COLO668 (cell line): ENCODE data around the gene PARM1.

ENCODE experiments used
- DNase-seq: peaks from one replicate; lab custom pipeline; 2025; ENCODE audit not compliant: unreplicated experiment; lab: John Stamatoyannopoulos, UW

Gene PARM1

DNA sequence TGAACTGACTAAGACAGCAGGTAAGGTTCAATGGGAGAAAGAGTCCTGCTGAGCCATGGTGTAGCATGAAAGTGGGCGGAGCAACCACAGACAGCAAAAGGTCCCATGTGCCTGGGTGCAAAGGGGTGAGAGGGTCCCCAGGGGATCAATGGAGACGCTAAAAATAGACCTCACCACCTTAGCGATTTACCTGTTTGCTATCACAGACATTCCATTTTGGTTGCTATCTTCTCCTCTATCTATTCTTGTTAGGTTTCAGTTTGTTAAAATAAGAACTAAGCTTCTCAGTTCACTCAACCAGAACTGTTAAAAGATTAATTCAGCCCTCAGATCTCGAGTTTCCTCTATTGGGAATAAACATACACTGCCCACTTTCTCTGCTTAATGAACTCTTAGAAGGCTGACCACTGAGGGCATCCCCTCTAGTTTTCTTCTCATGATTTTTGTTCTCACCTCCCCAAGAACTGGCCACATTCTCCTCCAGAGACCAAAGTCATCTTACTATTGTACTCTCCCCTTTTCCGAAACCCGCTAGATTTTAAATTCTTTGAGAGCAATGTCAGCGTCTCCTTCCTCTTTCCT, 136.7 kb downstream of the PARM1 start:
- no peak for DNase-seq

GRCh38 chr4:75071317-75071716, 138.4 kb downstream of the PARM1 start:
- DNase-seq: no peak

GRCh38 chr4:75080888-75081287, 148.0 kb downstream of the PARM1 start:
- DNase-seq: no peak

DNA sequence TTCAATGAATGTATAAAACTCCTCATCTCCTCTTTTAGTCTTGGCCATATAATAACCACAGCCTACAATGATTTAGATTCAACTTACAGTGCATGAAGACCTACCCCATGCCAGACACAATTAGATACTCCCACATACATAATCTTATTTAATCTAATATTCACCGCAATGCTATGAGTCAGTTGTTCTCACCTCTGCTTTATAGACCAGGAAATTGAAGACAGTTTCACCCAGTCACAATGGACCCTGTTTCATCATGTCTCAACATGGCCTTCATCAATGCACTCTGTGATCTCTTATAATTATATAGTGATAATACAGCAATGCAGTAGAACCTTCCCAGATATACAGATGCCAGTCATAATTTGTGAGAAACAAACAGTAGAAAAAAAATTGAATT, 148.6 kb downstream of the PARM1 start:
- no peak for DNase-seq

GRCh38 chr4:75087416-75087815, 154.5 kb downstream of the PARM1 start:
- no peak for DNase-seq

DNA sequence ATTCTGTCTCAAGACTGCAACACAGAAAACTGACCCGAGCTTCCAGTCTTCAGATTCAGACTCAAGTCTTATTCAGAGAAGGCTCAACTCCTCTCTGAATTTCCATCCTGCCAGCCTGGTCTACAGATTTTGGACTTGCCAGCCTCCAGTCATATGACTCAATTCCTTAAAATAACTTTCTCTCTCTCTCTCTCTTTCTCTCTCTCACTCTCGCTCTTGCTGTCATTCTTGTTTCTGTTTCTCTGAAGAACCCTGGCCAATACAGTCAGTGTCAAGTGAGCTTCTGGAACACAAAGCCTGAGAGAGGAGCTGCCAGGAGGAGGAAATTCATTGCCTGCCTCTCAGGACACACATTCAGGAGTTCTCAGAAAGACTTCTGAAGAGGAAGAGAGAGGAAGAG, 154.9 kb downstream of the PARM1 start:
- DNase-seq: no peak

DNA sequence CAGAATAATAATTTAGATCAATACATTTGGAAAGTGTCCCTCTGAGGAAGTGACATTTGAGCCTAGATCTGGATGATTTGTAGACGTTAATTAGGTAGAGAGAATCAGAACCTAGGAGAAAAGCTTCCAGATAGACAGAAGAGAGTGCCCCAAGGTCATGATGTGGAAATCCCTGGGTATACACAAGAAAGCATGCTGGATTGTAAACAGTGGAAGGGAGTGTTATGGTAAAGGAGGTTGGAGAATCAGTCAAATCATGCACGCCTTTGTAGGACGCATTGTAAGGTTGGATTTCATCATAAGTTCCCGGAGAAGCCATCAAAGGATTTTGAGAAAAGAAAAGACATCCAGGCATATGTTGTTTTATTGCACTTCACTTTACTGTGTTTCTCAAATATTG, 156.3 kb downstream of the PARM1 start:
- no peak for DNase-seq

- DNase-seq: peak; percentile 85
Observed at GRCh38 chr4:75099321-75099720, 166.4 kb downstream of the PARM1 start.
